T-helper 22 cell (primary cell): ENCODE results near the gene UNC50.
"Not testable (repeated sequence)": the region's sequence is repeated elsewhere in the genome, so short reads cannot be mapped to it uniquely, and the experiment has no call there.

Experiments used
- DNase-seq: peaks from one replicate; pipeline ENCODE4 v3.0.0-alpha.2; 2020; ENCODE audit warnings: low read depth

The UNC50 gene

DNA sequence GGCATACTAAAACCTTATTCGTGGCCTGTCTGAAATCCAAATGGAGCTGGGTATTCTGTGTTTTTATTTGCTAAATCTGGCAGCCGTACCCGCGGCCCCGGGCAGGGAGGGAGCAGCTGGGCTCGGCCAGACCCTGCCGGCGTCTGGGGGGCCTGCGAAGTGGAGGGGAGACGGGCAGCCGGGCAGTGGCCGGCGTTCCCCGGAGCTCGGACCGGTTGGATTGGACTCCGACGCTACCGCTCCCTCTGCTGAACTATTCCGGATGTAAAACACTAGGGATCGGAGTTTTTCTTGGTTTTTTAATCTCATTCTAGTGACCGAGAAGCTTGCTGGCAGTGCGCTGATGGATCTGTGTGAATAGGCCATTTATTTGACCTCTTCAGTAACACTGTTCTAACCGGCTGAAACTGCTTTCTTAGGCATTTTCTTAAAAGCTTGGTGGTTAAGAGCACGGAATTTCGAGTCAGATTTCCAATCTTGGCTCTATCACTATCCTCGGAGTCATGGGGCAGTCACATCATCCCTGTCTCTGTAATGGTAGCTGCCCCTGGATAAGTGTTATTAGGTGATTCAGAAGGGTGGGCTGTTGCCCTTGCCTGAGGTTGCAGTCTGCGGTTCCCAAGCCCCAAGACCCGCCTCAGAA lies 694 bp downstream of the UNC50 start:
- no peak for DNase-seq

GRCh38 chr2:98614024-98614739 lies 5.8 kb downstream of the UNC50 start:
- no peak for DNase-seq

DNA sequence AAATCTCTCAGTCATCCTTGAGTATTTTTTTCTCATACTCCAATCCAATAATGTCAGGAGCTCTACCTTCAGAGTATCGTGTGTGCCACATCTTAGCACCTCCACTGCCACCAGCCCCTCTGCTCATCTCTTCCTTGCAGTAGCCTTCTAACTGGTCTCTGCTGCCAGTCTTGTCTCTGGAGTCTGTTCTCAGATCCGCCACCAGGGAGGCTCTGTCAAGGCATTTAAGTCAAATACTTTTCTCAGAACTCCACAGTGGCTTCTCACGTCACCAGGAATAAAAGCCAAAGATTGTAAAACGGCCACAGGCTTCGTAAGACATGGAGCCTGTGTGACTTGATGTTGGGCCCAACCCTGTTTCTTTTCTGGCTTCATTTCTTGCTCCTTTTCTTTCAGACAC lies 7.1 kb downstream of the UNC50 start:
- DNase-seq, result no peak

GRCh38 chr2:98617149-98617548 lies 8.8 kb downstream of the UNC50 start:
- DNase-seq, result no peak

GRCh38 chr2:98623657-98624056 lies 15.3 kb downstream of the UNC50 start:
- DNase-seq, result no peak

DNA sequence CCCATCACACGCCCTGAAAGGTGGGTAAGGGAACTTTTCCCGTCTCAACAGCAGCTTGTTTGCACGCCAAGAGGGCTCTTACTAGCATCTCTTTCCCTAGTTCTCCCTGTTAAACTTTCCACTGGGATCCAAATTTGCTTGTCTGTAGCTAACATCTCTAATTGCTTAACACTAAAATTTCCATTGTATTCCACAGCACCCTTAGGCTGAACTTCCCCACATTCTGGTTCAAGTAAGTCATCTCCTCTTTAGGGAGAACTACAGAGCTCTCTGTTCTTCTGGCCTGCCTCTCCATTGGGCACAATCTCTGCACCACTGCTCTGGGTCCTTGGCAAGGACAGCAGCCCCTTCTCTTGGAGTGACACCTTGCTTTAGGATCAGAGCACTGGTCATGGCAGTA lies 24.0 kb downstream of the UNC50 start:
- no peak for DNase-seq

- DNase-seq, result no peak
These were observed 26.2 kb downstream of the UNC50 start for GRCh38 chr2:98634406-98635092.

DNA sequence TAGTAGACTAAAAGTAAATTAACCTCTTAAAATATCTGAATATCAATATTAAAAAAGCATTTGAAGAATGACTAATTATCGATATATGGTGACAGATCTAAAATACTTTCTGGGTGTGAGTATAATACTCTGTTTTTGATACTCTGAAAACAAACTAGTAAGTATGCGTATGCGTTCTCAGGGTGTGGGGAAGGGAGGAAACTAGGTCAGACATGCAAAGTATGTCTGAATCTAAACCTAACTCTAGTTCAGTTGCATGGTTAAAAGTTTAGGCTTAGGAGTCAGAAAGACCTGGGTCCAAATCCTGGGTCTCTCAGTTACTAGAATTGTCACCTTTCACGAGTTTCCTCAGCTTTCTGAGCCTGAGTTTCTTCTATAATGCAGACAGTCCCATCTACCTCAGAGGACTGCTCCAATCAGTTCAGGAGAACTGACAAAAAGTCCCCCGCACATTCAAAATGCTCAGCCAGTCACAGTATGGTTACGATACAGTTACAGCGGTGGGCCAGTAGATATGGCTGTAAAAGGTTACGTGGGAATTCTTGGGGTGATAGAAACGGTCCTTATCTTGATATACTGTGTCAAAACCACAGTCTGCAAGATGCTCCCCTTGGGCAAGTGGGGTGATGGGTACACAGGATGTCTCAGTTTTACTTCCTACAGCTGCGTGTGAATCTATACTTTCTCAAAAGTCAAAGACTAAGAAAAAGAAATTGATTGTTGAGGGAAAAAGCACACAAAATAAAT lies 29.2 kb downstream of the UNC50 start:
- peak; percentile 45 for DNase-seq

DNA sequence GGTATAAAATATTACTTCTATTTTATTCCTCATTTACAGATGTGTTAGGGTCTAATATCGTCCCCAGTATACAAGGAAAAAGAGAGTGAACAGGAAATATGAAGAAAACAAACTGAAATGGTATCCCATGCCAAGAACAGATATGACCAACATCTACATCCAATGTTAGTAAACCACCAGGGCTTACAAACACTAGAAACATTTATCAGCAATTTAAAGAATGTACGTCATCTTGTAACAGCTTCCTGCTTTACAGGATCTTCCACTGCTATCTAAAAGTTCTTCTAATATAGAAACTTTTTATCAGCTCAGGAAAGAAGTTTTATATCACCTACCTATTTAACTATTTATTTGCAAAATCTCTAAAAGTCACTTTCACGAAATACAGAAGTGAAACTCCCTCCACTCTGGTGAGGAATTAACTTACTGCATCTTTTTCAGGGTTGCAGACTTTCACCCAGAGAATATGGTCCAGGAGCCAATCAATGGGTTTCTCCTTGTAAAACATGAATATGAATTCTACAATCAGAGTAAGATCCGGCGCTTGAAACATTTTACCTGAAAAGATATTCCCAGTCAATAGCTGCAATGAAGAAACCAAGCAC lies 35.2 kb downstream of the UNC50 start:
- no peak for DNase-seq

DNA sequence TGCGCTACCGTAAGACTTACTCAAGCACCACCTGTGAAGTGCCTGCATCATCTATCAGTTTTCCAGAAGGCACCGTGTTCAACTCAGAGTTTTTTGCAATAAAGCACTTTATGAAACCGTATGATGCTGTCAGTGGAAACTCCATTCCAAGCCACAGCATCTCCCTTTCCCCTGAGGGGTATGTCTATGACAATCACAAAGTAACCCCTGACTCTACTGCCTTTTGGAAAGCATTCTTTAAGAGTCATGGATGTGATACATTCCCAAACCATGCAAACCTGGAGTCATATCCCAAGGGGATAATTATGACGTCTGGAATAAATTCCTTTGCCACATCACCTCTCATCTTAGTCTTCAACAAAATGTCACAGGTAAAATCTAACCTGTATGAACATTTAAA lies 39.2 kb downstream of the UNC50 start:
- no peak for DNase-seq

GRCh38 chr2:98648451-98648850 lies 40.1 kb downstream of the UNC50 start:
- DNase-seq, result no peak

GRCh38 chr2:98649135-98649991 lies 41.0 kb downstream of the UNC50 start:
- peak; percentile 56 for DNase-seq

GRCh38 chr2:98649992-98650375 lies 41.6 kb downstream of the UNC50 start:
- no peak for DNase-seq

DNA sequence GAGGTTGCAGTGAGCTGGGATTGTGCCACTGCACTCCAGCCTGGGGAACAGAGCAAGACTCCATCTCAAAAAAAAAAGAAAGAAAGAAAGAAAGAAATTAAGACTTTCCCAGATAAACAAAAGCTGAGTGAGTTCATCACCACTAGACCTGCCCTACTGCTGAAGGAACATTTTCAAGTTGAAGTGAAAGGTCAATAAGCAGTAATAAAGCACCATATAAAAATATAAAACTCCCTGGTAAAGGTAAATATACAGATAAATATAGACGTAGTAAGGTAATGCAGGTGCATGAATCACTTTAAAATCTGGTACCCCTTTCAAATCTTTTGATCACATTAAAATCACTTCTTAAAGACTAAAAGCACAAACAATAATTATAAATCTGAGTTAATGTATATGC lies 42.6 kb downstream of the UNC50 start:
- DNase-seq, result no peak

DNA sequence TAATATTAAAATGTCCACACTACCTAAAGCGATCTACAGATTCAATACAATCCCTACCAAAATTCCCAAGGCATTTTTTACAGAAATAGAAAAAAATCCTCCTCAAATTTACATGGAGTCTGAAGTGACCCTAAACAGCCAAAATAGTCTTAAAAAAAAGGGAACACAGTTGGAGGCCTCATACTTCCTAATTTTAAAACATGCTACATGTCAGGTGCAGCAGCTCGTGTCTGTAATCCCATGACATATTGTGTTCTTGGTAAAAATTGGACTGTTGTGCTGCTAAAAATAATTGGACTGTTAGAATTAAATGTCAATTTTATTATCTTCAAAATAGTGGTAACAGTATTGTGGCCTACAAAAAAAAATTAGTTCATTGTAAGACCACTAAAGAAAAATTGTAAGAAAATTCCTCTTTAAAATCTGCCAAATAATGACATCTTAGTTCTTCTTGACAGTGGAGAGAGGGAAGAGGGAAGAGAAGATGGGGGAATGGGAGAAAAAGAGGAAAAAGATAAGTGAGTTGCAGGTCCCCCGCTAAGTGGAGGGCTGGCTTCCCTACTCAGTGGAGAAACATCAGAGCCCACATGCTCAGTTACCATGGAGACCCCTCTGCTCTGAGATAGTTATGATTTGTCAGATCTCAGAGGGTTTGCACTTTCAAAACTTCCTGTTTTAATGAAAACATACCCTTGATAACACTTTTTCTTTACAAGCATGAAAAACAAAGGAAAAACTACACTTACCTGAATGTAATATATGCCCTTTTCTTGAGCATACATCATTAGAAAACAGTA lies 46.5 kb downstream of the UNC50 start:
- DNase-seq, result no peak

DNA sequence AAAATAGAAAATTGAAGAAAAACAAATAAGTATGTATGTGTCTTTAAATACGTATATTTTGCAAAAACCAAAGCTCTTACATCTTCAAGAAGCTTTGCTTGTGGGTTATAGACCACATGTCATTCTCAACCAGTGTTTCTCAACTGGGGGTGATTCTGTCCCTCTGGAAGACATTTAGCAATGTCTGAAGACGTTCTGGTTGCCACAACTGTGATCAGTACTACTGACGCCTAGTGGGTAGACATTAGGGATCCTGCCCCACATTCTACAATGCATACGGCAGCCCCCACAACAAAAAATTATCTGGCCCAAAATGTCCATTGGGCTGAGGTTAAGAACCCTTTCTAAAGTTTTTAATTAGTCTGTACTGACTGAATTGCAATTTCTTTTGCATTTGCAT lies 48.4 kb downstream of the UNC50 start:
- DNase-seq, result no peak

- no peak for DNase-seq
These were observed 50.6 kb downstream of the UNC50 start for GRCh38 chr2:98658816-98659490.

DNA sequence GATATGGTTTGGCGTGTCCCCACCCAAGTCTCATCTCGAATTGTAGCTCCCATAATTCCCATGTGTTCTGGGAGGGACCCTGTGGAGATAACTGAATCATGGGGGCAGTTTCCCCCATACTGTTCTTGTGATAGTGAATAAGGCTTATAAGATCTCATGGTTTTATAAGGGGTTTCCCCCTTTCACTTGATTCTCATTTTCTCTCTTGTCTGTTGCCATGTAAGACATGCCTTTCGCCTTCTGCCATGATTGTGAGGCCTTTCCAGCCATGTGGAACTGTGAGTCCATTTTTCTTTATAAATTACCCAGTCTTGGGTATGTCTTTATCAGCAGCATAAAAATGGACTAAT lies 51.1 kb downstream of the UNC50 start:
- DNase-seq, result not testable (repeated sequence)

GRCh38 chr2:98663511-98664090 lies 55.2 kb downstream of the UNC50 start:
- no peak for DNase-seq

GRCh38 chr2:98664323-98664722 lies 55.9 kb downstream of the UNC50 start:
- DNase-seq, result peak; percentile 34
